ENCODE results near the gene KAZN. TPM values are rescaled to one million over a fixed set of nuclear protein-coding genes. Genes with fewer than 3 reads are reported as not detected.

KAZN gene
- total and polyA plus RNA-seq, 2 of the 8 experiments (the other 6 are each of a cell fraction or from before 2014, with no cell fraction given): 3.7 to 11.8 TPM

DNA sequence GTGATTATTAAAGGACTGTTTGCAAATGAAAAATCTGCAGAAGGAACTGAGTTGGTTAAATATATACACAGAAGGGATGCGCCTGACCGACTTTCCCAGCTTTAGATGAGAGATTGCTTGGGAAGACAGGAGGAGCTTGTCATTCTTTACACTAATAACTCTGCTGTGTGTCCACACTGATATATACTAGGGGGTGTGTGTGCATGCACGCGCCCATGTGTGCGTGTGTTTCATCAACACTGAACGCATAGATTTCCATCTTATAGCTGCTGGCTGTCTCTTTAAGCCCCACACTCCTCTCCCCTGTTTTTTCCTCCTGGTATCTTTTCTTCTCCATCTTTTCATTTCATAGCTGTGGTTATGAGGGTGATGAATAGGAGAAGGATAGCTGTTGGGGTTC, 6.9 kb upstream of the KAZN start (continued):
- TF ChIP-seq HDAC6 (IDR thresholded peaks at IDR 0.05; ENCODE audit: low read depth, low read length) (no peak), BACH1 (IDR thresholded peaks at IDR 0.05; ENCODE audit: low read length) (no peak), TEAD4 (IDR thresholded peaks at IDR 0.05; ENCODE audit: low read depth, low read length) (no peak)
